WTC11 (cell line): Measurements from ENCODE around the gene UBE3A. TPM values are rescaled to one million over a fixed set of nuclear protein-coding genes. Genes with fewer than 3 reads are reported as not detected.

Source experiments
- ATAC-seq: fragments of 200-7000 bp; cut with Tn5 transposase; 2 replicates; pipeline ENCODE4 v1.10.0; 2021; ENCODE audit warnings: mild to moderate bottlenecking, moderate library complexity
- CTCF ChIA-PET: fragments of 300-600 bp; sonication (Branson Sonifier 250); formaldehyde crosslinking; loops from one replicate; lab custom pipeline; 2021; ENCODE audit warnings: antibody characterized with exemption; lab: Charles Lee
- POLR2A ChIA-PET: fragments of 350-600 bp; sonication (Branson Sonifier 250); formaldehyde crosslinking; loops from one replicate; lab custom pipeline; 2021; ENCODE audit warnings: antibody characterized with exemption; lab: Charles Lee
- DNase-seq: peaks from one replicate; pipeline ENCODE4 v3.0.0; 2021; ENCODE audit warnings: low spot score
- H3K27ac Mint-ChIP-seq: 2 replicates; pipeline ENCODE4 v1.8.0; 2021; ENCODE audit warnings: mixed read lengths
- H3K27me3 Mint-ChIP-seq: 2 replicates; pipeline ENCODE4 v1.8.0; 2021; ENCODE audit warnings: low read depth, mild to moderate bottlenecking, moderate library complexity, mixed read lengths
- H3K36me3 Mint-ChIP-seq: 2 replicates; pipeline ENCODE4 v1.8.0; 2021; ENCODE audit warnings: mixed read lengths
- H3K4me1 Mint-ChIP-seq: 2 replicates; pipeline ENCODE4 v1.8.0; 2022; ENCODE audit warnings: mixed read lengths
- H3K4me3 Mint-ChIP-seq: 2 replicates; pipeline ENCODE4 v1.8.0; 2021; ENCODE audit warnings: mild to moderate bottlenecking, moderate library complexity, mixed read lengths
- H3K9me3 Mint-ChIP-seq: 2 replicates; pipeline ENCODE4 v1.8.0; 2021; ENCODE audit warnings: mixed read lengths
- CDX4 ChIP-seq: fragments of 250-450 bp; sonication (Bioruptor Pico); IDR thresholded peaks from 2 replicates; pipeline ENCODE4 v1.9.0; 2021; ENCODE audit warnings: moderate library complexity, mild to moderate bottlenecking, inconsistent platforms, borderline replicate concordance
- FOXP1 ChIP-seq: sonication (generic); formaldehyde crosslinking; IDR thresholded peaks from 2 replicates; pipeline ENCODE4 v1.8.0; 2022; ENCODE audit warnings: missing genetic modification reagents, mild to moderate bottlenecking, moderate library complexity, borderline replicate concordance
- GABPB1 ChIP-seq: sonication (generic); formaldehyde crosslinking; IDR thresholded peaks from 2 replicates; pipeline ENCODE4 v1.8.1; 2023; ENCODE audit warnings: mild to moderate bottlenecking, missing genetic modification reagents
- KAT7 ChIP-seq: sonication (generic); formaldehyde crosslinking; IDR thresholded peaks from 2 replicates; pipeline ENCODE4 v1.8.1; 2023; ENCODE audit warnings: missing genetic modification reagents, mild to moderate bottlenecking, borderline replicate concordance
- NFYB ChIP-seq: sonication (generic); formaldehyde crosslinking; conservative IDR thresholded peaks from 2 replicates; pipeline ENCODE4 v1.8.0; 2022; ENCODE audit warnings: low read depth, missing genetic modification reagents
- NR1H2 ChIP-seq: sonication (generic); formaldehyde crosslinking; IDR thresholded peaks from 2 replicates; pipeline ENCODE4 v1.9.0; 2021; ENCODE audit warnings: mild to moderate bottlenecking, moderate library complexity, missing genetic modification reagents
- PRRX2 ChIP-seq: fragments of 250-450 bp; sonication (Bioruptor Pico); IDR thresholded peaks from 2 replicates; pipeline ENCODE4 v1.8.0; 2021; ENCODE audit warnings: mild to moderate bottlenecking
- SP1 ChIP-seq: sonication (generic); formaldehyde crosslinking; conservative IDR thresholded peaks from 2 replicates; pipeline ENCODE4 v1.8.1; 2022; ENCODE audit warnings: missing genetic modification reagents
- TEAD1 ChIP-seq: sonication (generic); formaldehyde crosslinking; IDR thresholded peaks from 2 replicates; pipeline ENCODE4 v1.8.0; 2022; ENCODE audit warnings: mild to moderate bottlenecking, missing genetic modification reagents
- ZNF138 ChIP-seq: sonication (generic); formaldehyde crosslinking; conservative IDR thresholded peaks from 2 replicates; pipeline ENCODE4 v1.8.1; 2022; ENCODE audit warnings: mild to moderate bottlenecking, moderate library complexity, missing genetic modification reagents
- ZNF219 ChIP-seq: sonication (generic); formaldehyde crosslinking; IDR thresholded peaks from 2 replicates; pipeline ENCODE4 v1.8.0; 2023; ENCODE audit warnings: missing genetic modification reagents, mild to moderate bottlenecking, borderline replicate concordance
- ZNF423 ChIP-seq: fragments of 250-450 bp; sonication (Bioruptor Pico); IDR thresholded peaks from 2 replicates; pipeline ENCODE4 v2.1.2; 2022; ENCODE audit warnings: mild to moderate bottlenecking, moderate library complexity
- total RNA-seq: library from RNA; stranded (reverse); gene quantifications from 3 replicates; pipeline ENCODE4 v1.2.3, GENCODE V29; 2021
- TF ChIP-seq, protein P1 (sequence below): sonication (generic); formaldehyde crosslinking; IDR thresholded peaks from 2 replicates; pipeline ENCODE4 v1.8.0; 2023; ENCODE audit warnings: missing genetic modification reagents, mild to moderate bottlenecking, borderline replicate concordance
- TF ChIP-seq, protein P2 (sequence below): sonication (generic); formaldehyde crosslinking; IDR thresholded peaks from 2 replicates; pipeline ENCODE4 v1.8.0; 2022; ENCODE audit warnings: mild to moderate bottlenecking, missing genetic modification reagents

Gene UBE3A
- total RNA-seq, 1 experiment from 2014 or later: 120 TPM

- Mint-ChIP-seq H3K27ac (no peak overlapping the region), H3K9me3 (peaks cover 18% of the 10 kb centered on the region), H3K27me3 (no peaks in the 10 kb centered on the region), H3K4me1 (peaks cover 23% of the 10 kb centered on the region), H3K36me3 (peaks cover 28% of the 10 kb centered on the region), H3K4me3 (no peak overlapping the region)
- DNase-seq (no peak), ATAC-seq (no peak)
- POLR2A ChIA-PET: interaction anchor here (0.6 kb wide), 2 partner anchors 68 to 108 kb away, joined by 3 to 5 read pairs; no protein-coding TSS in a partner anchor
- TF ChIP-seq CDX4: no peak
- CTCF ChIA-PET: no interaction called here
Observed at GRCh38 chr15:25331404-25331803, 107.4 kb downstream of the UBE3A start.

DNA sequence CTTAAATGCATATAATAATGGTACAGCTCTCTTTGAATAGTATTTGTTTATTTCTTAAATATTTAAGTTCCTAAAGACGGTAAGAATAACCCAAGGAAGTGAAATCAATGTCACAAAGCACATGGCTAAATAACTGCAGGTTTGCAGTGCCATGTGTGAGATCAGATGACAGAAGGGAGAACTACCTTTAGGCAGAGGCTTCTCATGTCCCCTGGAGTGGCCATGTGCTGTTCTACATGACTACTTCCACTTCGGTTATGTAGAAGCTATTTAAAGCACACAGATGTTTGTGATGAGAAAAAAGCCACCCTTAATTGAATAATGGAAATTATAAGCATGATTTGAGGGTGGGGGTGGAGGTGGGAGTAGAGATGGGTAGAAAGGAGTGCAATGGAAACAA is 109.1 kb downstream of the UBE3A start:
- Mint-ChIP-seq H3K36me3 (peaks cover 13% of the 10 kb centered on the region), H3K9me3 (peaks cover 8% of the 10 kb centered on the region), H3K27me3 (no peaks in the 10 kb centered on the region), H3K27ac (no peak overlapping the region), H3K4me3 (no peak overlapping the region), H3K4me1 (peaks cover 23% of the 10 kb centered on the region)
- DNase-seq (no peak), ATAC-seq (no peak)
- no peak for TF ChIP-seq ZNF423 (CRISPR knock-in tag)
- TF ChIP-seq SP1 (CRISPR knock-in tag): no peak
- TF ChIP-seq KAT7: no peak
- TF ChIP-seq TEAD1 (CRISPR knock-in tag): no peak
- POLR2A ChIA-PET: interaction anchor here (0.6 kb wide), 1 partner anchor 1832 kb away, joined by 4 read pairs; no protein-coding TSS in a partner anchor
- CTCF ChIA-PET: no interaction called here

GRCh38 chr15:25327686-25328085 is 111.1 kb downstream of the UBE3A start:
- Mint-ChIP-seq H3K36me3 (0 out of 2 replicates have a peak, but pooled peaks cover 2% of the 10 kb centered on the region), H3K4me3 (no peak overlapping the region), H3K9me3 (no peaks in the 10 kb centered on the region), H3K27ac (no peak overlapping the region), H3K27me3 (no peaks in the 10 kb centered on the region), H3K4me1 (peaks cover 23% of the 10 kb centered on the region)
- ChIA-PET POLR2A (no interaction called here), CTCF (no interaction called here)
- DNase-seq (no peak), ATAC-seq (no peak)
- TF ChIP-seq FOXP1 (CRISPR knock-in tag): no peak
- TF ChIP-seq ZNF138 (CRISPR knock-in tag): no peak
- no peak for TF ChIP-seq PRRX2 (CRISPR knock-in tag)
- TF ChIP-seq NR1H2 (CRISPR knock-in tag): no peak
- TF ChIP-seq, protein P1, sequence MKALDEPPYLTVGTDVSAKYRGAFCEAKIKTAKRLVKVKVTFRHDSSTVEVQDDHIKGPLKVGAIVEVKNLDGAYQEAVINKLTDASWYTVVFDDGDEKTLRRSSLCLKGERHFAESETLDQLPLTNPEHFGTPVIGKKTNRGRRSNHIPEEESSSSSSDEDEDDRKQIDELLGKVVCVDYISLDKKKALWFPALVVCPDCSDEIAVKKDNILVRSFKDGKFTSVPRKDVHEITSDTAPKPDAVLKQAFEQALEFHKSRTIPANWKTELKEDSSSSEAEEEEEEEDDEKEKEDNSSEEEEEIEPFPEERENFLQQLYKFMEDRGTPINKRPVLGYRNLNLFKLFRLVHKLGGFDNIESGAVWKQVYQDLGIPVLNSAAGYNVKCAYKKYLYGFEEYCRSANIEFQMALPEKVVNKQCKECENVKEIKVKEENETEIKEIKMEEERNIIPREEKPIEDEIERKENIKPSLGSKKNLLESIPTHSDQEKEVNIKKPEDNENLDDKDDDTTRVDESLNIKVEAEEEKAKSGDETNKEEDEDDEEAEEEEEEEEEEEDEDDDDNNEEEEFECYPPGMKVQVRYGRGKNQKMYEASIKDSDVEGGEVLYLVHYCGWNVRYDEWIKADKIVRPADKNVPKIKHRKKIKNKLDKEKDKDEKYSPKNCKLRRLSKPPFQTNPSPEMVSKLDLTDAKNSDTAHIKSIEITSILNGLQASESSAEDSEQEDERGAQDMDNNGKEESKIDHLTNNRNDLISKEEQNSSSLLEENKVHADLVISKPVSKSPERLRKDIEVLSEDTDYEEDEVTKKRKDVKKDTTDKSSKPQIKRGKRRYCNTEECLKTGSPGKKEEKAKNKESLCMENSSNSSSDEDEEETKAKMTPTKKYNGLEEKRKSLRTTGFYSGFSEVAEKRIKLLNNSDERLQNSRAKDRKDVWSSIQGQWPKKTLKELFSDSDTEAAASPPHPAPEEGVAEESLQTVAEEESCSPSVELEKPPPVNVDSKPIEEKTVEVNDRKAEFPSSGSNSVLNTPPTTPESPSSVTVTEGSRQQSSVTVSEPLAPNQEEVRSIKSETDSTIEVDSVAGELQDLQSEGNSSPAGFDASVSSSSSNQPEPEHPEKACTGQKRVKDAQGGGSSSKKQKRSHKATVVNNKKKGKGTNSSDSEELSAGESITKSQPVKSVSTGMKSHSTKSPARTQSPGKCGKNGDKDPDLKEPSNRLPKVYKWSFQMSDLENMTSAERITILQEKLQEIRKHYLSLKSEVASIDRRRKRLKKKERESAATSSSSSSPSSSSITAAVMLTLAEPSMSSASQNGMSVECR (CRISPR knock-in tag): no peak
- no peak for TF ChIP-seq NFYB (CRISPR knock-in tag)
- no peak for TF ChIP-seq KAT7
- TF ChIP-seq ZNF219 (CRISPR knock-in tag): no peak
- TF ChIP-seq, protein P2, sequence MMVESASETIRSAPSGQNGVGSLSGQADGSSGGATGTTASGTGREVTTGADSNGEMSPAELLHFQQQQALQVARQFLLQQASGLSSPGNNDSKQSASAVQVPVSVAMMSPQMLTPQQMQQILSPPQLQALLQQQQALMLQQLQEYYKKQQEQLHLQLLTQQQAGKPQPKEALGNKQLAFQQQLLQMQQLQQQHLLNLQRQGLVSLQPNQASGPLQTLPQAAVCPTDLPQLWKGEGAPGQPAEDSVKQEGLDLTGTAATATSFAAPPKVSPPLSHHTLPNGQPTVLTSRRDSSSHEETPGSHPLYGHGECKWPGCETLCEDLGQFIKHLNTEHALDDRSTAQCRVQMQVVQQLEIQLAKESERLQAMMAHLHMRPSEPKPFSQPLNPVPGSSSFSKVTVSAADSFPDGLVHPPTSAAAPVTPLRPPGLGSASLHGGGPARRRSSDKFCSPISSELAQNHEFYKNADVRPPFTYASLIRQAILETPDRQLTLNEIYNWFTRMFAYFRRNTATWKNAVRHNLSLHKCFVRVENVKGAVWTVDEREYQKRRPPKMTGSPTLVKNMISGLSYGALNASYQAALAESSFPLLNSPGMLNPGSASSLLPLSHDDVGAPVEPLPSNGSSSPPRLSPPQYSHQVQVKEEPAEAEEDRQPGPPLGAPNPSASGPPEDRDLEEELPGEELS (CRISPR knock-in tag): no peak
- TF ChIP-seq GABPB1 (CRISPR knock-in tag): no peak
- TF ChIP-seq, all 79 proteins: peak for 0
